GM18951 (cell line): ENCODE results near the gene CYP2W1.

Experiments
- POLR2A ChIP-seq: IDR thresholded peaks from 4 replicates; pipeline ENCODE4 v1.6.1; 2011; ENCODE audit warnings: mild to moderate bottlenecking; ENCODE audit not compliant: insufficient read length, insufficient read depth; ENCODE audit errors: extremely low read depth
- in situ Hi-C: fragments of 300-500 bp; cut with MboI; formaldehyde crosslinking; loops from one replicate; pipeline ENCODE4 v1.12.0; 2022; ENCODE audit warnings: low sequenced_read_pairs, mixed read lengths, inconsistent platforms; ENCODE audit not compliant: unreplicated experiment

CYP2W1 gene

DNA sequence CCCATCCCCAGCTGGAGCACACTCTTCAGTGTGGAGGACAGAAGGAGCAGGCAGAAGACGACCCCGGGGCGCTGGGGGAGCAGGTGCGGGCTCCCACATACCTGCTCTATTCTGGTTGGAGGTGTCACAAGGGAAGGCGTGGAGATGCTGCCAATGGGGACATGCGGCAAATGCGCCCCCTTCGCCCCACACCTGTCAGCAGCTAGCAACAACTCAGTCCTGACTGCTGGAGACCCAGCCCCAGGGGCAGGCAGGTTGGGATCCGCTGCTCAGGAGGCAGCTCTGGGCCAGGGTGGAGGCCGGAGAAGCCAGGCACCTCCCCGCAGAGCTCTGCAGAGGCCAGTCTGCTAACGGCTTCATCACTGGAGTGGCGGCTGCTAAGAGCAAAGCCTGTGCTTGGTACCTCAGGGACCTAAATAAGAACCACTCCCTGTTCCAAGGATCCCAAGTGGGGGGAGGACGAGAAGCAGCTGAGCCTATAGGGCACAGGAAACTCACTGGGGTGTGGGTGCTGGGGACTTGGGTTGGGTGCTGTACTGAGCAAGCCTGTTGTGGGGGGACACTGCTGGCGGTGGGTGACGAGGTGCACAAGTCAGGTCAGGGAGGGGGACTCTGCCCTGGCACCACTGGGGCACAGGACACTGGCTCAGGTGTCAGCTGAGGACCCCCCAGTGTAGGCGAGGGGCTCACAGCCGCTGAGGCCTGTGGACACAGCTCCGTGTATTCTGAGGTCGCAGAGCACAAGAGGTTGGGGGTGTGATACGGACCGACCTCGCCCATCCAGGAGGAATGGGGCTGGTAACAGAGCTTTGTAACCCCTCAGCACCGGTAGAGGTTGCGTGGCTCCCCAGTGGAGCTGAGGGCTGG is 42.1 kb downstream of the CYP2W1 start:
- in situ Hi-C loops, result no loop called here
- no peak for TF ChIP-seq POLR2A

GRCh38 chr7:1025743-1026581 is 43.0 kb downstream of the CYP2W1 start:
- TF ChIP-seq POLR2A, result no peak
- in situ Hi-C loops, result no loop called here

DNA sequence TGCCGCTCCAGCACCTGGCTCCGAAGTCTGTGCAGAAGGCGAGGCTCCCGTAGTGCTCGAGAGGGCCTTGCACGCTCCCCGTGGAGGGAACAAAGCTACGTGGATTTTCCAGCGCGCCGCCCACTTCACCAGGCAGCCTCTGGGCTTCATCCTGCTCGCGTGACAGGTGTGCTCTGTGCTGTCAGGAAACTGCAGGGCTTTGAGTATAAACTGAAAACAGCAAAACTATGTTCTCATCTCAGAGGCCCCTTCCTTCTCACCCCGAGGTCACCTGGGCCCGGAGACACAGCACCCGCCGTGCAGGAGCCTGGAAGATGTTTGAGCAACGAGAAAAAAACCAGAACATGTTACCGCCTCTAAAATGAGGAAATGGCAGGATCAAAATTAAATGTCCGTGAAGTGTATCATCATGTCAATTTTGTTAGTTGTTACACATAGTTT is 43.8 kb downstream of the CYP2W1 start:
- in situ Hi-C loops, result no loop called here
- no peak for TF ChIP-seq POLR2A

DNA sequence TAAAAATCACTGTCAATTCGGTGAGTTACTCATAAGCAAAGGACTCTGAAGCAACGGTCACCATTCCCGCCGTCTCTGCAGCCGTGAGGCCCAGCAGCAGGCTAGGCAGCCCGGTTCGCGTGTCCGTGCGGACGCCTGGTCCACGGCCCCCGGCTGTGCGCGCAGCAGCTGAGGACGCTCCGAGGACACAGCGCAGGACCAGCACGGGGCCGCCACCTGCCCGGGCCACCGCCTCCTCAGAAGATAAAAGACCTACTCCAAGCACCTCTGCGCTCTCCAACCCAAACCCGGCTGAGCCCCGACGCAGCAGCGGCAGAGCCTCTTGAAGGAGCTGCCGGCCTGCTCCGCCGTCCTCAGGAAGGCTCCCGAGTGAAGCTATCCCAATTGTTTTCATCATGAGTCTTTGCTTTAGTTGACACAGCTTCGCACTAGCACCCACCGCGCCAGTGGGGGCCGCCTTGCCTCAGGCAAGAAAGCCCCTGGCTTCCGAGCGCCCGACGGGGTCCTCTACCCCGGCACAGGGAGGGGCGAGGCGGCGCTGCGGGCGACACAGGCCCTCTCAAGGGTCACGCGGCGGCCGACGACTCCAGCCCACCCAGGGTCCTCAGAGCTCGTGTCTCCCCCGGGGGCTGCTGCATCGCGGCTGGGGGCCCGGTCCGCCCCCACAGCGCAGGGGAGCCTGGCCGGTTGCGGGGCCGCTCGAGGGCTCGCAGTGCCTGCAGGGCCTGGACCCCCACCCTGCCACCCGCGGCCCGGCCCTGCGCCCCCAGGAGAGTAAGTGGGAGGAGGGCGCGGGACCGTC is 44.5 kb downstream of the CYP2W1 start:
- no peak for TF ChIP-seq POLR2A
- in situ Hi-C loops, result no loop called here

- in situ Hi-C loops, result no loop called here
These were observed 45.2 kb downstream of the CYP2W1 start for GRCh38 chr7:1028044-1028770.

GRCh38 chr7:1028775-1029636 is 46.0 kb downstream of the CYP2W1 start:
- no peak for TF ChIP-seq POLR2A
- in situ Hi-C loops, result no loop called here

More at GRCh38 chr7:1028044-1028770, 45.2 kb downstream of the CYP2W1 start:
- peak; percentile 81 for TF ChIP-seq POLR2A

- in situ Hi-C loops, result no loop called here
- TF ChIP-seq POLR2A, result no peak
These were observed 46.9 kb downstream of the CYP2W1 start for GRCh38 chr7:1029637-1030443.

- in situ Hi-C loops, result no loop called here
- TF ChIP-seq POLR2A, result no peak
These were observed 47.6 kb downstream of the CYP2W1 start for GRCh38 chr7:1030444-1031070.

DNA sequence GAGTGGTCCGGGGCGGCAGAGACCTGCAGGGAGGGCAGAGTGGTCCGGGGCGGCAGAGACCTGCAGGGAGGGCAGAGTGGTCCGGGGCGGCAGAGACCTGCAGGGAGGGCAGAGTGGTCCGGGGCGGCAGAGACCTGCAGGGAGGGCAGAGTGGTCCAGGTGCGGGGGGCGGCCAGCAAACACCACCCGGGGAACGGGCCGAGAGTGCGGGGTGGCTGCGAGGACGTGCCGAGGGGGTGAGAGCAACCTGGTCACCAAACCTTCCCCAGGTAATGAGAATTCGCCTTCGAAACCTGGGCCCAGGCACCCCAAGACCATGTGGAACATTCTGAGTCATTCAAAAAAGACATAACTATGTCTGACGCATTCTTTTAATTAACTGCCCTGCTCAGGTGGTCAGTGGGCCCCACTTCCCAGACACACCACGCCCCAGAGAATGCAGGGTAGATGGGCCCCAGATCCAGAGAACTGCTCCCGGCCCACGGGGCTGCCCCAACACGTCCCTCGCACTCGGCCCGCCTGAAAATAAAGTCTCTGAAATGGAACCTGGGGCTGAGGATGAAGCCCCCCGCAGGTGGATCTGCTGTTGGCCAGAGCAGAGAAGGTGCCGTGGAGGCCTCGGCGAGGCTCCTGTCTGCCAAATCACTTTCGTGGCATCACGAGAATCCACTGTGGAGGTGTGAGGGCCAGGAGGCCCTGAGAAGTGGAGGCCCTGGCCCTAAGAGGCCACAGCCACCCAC is 48.9 kb downstream of the CYP2W1 start:
- TF ChIP-seq POLR2A, result no peak
- in situ Hi-C loops, result no loop called here
